GM21529 (cell line): ENCODE results near the gene SCIMP.
A peak's percentile ranks its signal among the peaks of the same experiment; 100 is the strongest.
"Not testable (repeated sequence)": the region's sequence is repeated elsewhere in the genome, so short reads cannot be mapped to it uniquely, and the experiment has no call there.

ENCODE experiments used
- ATAC-seq: cut with Tn5 transposase; IDR thresholded peaks from one replicate; pipeline ENCODE4 v1.9.1; 2021; ENCODE audit not compliant: unreplicated experiment

Gene SCIMP

GRCh38 chr17:5234645-5235576 lies at the start of gene SCIMP:
TSS of gene SCIMP (minus strand) at chr17:5234860. CDS start at chr17:5234755, 105 bp downstream.
- peak; percentile 62 for ATAC-seq

- no peak for ATAC-seq
Measured at GRCh38 chr17:5283571-5284315, 49.1 kb upstream of the SCIMP start.

- peak; percentile 11 for ATAC-seq
Measured at GRCh38 chr17:5282642-5283217, 48.1 kb upstream of the SCIMP start.

GRCh38 chr17:5281814-5282641 lies 47.4 kb upstream of the SCIMP start, which contains the start of gene RABEP1:
TSS of gene RABEP1 (plus strand) at chr17:5282284. CDS start at chr17:5282487, 203 bp downstream.
- peak; percentile 63 for ATAC-seq

- ATAC-seq, result no peak
Measured at GRCh38 chr17:5272322-5272721, 37.7 kb upstream of the SCIMP start.

- no peak for ATAC-seq
Measured at GRCh38 chr17:5269241-5269960, 34.7 kb upstream of the SCIMP start.

GRCh38 chr17:5264893-5265292 lies 30.2 kb upstream of the SCIMP start:
- no peak for ATAC-seq

- no peak for ATAC-seq
Measured at GRCh38 chr17:5263441-5263840, 28.8 kb upstream of the SCIMP start.

- no peak for ATAC-seq
Measured at GRCh38 chr17:5262416-5262991, 27.8 kb upstream of the SCIMP start.

GRCh38 chr17:5260542-5260941 lies 25.9 kb upstream of the SCIMP start:
- no peak for ATAC-seq

GRCh38 chr17:5257124-5257523 lies 22.5 kb upstream of the SCIMP start:
- ATAC-seq, result no peak

GRCh38 chr17:5254903-5255521 lies 20.4 kb upstream of the SCIMP start:
- ATAC-seq, result no peak

- no peak for ATAC-seq
Measured at GRCh38 chr17:5254414-5254813, 19.8 kb upstream of the SCIMP start.

- no peak for ATAC-seq
Measured at GRCh38 chr17:5249615-5250014, 15.0 kb upstream of the SCIMP start.

GRCh38 chr17:5248821-5249479 lies 14.3 kb upstream of the SCIMP start:
- ATAC-seq, result no peak

GRCh38 chr17:5247621-5248020 lies 13.0 kb upstream of the SCIMP start:
- no peak for ATAC-seq

- no peak for ATAC-seq
Measured at GRCh38 chr17:5241861-5242671, 7.4 kb upstream of the SCIMP start.

- ATAC-seq, result not testable (repeated sequence)
Measured at GRCh38 chr17:5239769-5240168, 5.1 kb upstream of the SCIMP start.
